Uterus (tissue), 4 donors: ENCODE results near the gene NFKBIZ. TPM values are rescaled to one million over a fixed set of nuclear protein-coding genes. Genes with fewer than 3 reads are reported as not detected.

Experiments
- DNase-seq, 2 donors: peaks; one replicate each; pipeline ENCODE4 v3.0.0-alpha.2; 2019 to 2020
- H3K27ac ChIP-seq, 2 donors: fragments of 200-600 bp; sonication (generic); 1 replicate in 1 of 2; 2 replicates in 1 of 2; pipeline ENCODE4 v1.5.1; 2016 to 2018
- H3K27me3 ChIP-seq, 2 donors: fragments of 200-600 bp; sonication (generic); one replicate each; pipeline ENCODE4 v1.5.1; 2018 to 2019; ENCODE audit warnings: control low read depth in 1 of 2
- H3K36me3 ChIP-seq, 2 donors: fragments of 200-600 bp; sonication (generic); one replicate each; pipeline ENCODE4 v1.5.1; 2019; ENCODE audit warnings: control low read depth in 1 of 2
- H3K4me1 ChIP-seq, 2 donors: fragments of 200-600 bp; sonication (generic); one replicate each; pipeline ENCODE4 v1.5.1; 2018 to 2019; ENCODE audit warnings: control low read depth in 1 of 2
- H3K4me3 ChIP-seq, 2 donors: fragments of 200-600 bp; sonication (generic); 1 replicate in 1 of 2; 2 replicates in 1 of 2; pipeline ENCODE4 v1.5.1; 2018 to 2019; ENCODE audit warnings: mild to moderate bottlenecking in 1 of 2
- H3K9me3 ChIP-seq, 2 donors: fragments of 200-600 bp; sonication (generic); one replicate each; pipeline ENCODE4 v1.5.1; 2019; ENCODE audit warnings: control low read depth in 1 of 2
- POLR2A ChIP-seq, 2 donors: fragments of 450-650 bp; IDR thresholded peaks; one replicate each; pipeline ENCODE4 v1.6.1; 2016; ENCODE audit warnings: antibody characterized with exemption in 2 of 2, mild to moderate bottlenecking in 1 of 2, moderate library complexity in 1 of 2
- intact Hi-C: fragments of 100-400 bp; cut with DNase I; formaldehyde crosslinking; loops from one replicate; pipeline ENCODE4 v1.15.1; 2023; ENCODE audit warnings: low total_unique reads
- total RNA-seq, 4 donors: library from RNA; depleted of rRNA in 3 of 4; stranded (reverse); fragments of >200 nt in 3 of 4; gene quantifications; one replicate each; pipeline versions ENCODE4 v1.1.0 to v1.2.4, GENCODE V29; 2014 to 2023
- TF ChIP-seq, protein P1 (sequence below), 4 experiments: fragments of 200-600 bp in 2 of 4; fragments of 450-650 bp in 2 of 4; sonication (generic) in 2 of 4; IDR thresholded peaks; one replicate each; pipeline ENCODE4 v1.5.1; 2016 to 2019; ENCODE audit warnings: antibody characterized with exemption in 4 of 4, mild to moderate bottlenecking in 2 of 4, moderate library complexity in 1 of 4
- donor health status: DM: yes; HTN: yes; CAD: no.

NFKBIZ gene
- total RNA-seq, 4 donors from 2014 or later, result 10.2 to 119 (median 58.9) TPM

DNA sequence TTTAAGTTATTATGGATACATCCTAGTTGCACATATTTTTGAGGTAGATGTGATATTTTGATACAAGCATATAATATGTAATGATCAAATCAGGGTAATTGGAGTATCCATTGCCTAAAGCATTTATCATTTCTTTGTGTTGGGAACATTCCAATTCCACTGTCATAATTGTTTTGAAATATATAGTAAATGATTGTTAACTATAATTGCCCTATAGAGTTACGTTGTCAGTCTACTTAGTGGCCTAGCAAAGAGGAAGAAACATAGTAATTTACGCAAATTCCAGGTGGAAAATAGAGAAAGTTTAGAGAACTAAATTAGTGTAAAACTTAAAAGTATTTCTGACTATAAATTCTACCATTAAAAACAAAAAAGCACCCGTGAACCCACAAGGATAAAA is 45.4 kb upstream of the NFKBIZ start:
- intact Hi-C loops, result loop anchor here (10.0 kb wide), 1 partner anchor 731 kb away; no protein-coding TSS in a partner anchor
- Histone ChIP-seq H3K36me3 (no peaks in the 10 kb centered on the region), H3K4me1 (no peaks in the 10 kb centered on the region), H3K27me3 (no peaks in the 10 kb centered on the region), H3K4me3 (no peak overlapping the region), H3K27ac (no peak overlapping the region), H3K9me3 (no peaks in the 10 kb centered on the region)
- no peak for TF ChIP-seq POLR2A (IDR thresholded peaks at IDR 0.05)
- TF ChIP-seq, protein P1, sequence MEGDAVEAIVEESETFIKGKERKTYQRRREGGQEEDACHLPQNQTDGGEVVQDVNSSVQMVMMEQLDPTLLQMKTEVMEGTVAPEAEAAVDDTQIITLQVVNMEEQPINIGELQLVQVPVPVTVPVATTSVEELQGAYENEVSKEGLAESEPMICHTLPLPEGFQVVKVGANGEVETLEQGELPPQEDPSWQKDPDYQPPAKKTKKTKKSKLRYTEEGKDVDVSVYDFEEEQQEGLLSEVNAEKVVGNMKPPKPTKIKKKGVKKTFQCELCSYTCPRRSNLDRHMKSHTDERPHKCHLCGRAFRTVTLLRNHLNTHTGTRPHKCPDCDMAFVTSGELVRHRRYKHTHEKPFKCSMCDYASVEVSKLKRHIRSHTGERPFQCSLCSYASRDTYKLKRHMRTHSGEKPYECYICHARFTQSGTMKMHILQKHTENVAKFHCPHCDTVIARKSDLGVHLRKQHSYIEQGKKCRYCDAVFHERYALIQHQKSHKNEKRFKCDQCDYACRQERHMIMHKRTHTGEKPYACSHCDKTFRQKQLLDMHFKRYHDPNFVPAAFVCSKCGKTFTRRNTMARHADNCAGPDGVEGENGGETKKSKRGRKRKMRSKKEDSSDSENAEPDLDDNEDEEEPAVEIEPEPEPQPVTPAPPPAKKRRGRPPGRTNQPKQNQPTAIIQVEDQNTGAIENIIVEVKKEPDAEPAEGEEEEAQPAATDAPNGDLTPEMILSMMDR (IDR thresholded peaks at IDR 0.05), result no peak
- DNase-seq, result no peak

DNA sequence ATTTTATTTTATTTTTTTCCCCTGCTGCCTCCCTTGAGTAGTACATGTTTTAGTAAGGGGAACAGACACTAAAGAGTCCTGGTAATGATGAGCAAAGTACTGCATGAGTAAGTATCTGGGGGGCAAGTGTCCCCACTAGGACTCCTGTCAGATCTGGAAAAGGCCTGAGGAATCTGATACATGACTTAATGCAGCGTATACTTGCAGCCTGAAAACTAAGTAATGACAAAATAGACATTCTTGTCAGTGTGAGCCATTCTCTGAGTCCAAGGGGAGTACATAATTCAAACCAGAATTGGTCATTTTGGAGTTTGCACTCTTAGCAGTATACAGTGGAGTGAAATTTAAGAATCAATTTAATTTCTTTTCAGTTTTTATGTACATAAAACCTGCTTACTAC is 42.8 kb upstream of the NFKBIZ start:
- H3K4me3 ChIP-seq, result no peak overlapping the region
- intact Hi-C loops, result loop anchor here (5.0 to 10.0 kb wide), 2 partner anchors 421 to 728 kb away; no protein-coding TSS in a partner anchor
- TF ChIP-seq POLR2A (IDR thresholded peaks at IDR 0.05), result no peak
- TF ChIP-seq, protein P1 (IDR thresholded peaks at IDR 0.05), result no peak

DNA sequence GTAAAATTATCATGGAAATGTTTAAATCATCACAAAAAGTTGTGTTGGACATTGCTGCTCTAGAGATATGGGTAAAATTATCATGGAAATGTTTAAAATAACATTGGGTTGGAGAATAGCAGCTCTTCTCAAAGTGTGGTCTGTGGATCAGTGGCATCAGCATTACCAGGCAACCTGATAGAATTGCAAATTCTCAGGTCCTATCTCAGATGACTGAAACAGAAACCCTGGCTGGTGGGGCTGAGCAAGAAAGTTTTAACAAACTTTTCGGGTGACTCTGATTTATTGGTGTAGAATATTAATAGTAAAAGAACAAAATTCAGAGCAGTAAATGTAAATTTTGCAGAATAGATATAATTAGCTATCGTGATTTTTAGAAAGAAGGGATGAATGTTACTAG is 41.4 kb upstream of the NFKBIZ start:
- intact Hi-C loops, result loop anchor here (5.0 to 10.0 kb wide), 2 partner anchors 419 to 727 kb away; no protein-coding TSS in a partner anchor
- H3K36me3 ChIP-seq, result no peaks in the 10 kb centered on the region
- H3K4me3 ChIP-seq, result no peak overlapping the region
- no peak for DNase-seq
- no peaks in the 10 kb centered on the region for H3K27me3 ChIP-seq
- TF ChIP-seq POLR2A (IDR thresholded peaks at IDR 0.05), result no peak
- TF ChIP-seq, protein P1 (IDR thresholded peaks at IDR 0.05), result no peak
- no peaks in the 10 kb centered on the region for H3K4me1 ChIP-seq
- H3K27ac ChIP-seq, result no peak overlapping the region
- no peaks in the 10 kb centered on the region for H3K9me3 ChIP-seq

More for the DNA sequence above, 42.8 kb upstream of the NFKBIZ start:
- no peaks in the 10 kb centered on the region for H3K27me3 ChIP-seq
- no peak overlapping the region for H3K27ac ChIP-seq
- DNase-seq, result no peak
- no peaks in the 10 kb centered on the region for H3K4me1 ChIP-seq
- H3K36me3 ChIP-seq, result no peaks in the 10 kb centered on the region
- no peaks in the 10 kb centered on the region for H3K9me3 ChIP-seq

DNA sequence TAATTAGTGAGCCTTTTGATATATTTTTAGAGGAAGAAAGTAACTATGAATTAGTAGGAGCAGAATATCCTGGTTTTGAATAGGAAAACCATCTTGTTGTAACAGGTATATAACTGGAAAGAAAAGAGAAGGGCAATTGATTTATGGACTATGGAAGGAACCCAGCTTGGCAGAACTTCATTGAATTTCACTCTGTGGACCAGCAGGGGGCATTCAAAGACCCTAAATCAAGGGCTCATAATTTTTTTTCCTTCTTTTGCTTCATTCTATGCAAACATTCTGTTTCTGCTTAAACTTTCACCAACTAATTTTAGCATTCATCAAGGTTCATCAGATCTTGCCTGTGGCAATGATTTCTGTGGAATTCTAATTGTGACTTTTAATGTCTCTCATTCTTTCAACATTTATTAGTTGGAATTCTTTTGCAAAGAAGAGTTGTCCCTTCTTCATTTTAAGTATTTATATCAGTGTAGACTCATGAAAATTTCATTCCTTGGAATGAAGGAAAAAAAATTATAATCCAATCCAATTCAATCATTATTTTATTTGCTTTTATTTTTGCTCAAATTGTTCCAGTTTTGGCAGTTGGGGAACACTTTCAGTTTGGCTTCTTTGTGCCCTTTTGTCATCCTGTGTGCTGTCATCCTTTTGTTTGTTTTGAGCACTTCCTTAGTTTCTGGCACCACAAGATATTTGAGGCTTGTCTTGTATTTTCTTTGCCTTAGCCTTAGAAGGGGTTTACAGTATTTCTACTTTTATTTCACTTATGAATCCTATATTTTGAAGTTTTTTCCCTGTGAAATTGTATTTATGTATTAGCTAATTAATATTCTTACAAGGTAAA is 39.9 kb upstream of the NFKBIZ start:
- DNase-seq, result no peak
- Histone ChIP-seq H3K4me1 (peaks cover 0 to 8% of the 10 kb centered on the region in 2 donors), H3K4me3 (no peak overlapping the region), H3K27me3 (no peaks in the 10 kb centered on the region), H3K9me3 (no peaks in the 10 kb centered on the region), H3K27ac (peak overlapping the region; percentile 55 to 59), H3K36me3 (no peaks in the 10 kb centered on the region)
- TF ChIP-seq, protein P1 (IDR thresholded peaks at IDR 0.05), result peak; percentile 53 to 73 (median 69)
- no peak for TF ChIP-seq POLR2A (IDR thresholded peaks at IDR 0.05)
- intact Hi-C loops, result loop anchor here (5.0 to 10.0 kb wide), 2 partner anchors 418 to 725 kb away; no protein-coding TSS in a partner anchor

DNA sequence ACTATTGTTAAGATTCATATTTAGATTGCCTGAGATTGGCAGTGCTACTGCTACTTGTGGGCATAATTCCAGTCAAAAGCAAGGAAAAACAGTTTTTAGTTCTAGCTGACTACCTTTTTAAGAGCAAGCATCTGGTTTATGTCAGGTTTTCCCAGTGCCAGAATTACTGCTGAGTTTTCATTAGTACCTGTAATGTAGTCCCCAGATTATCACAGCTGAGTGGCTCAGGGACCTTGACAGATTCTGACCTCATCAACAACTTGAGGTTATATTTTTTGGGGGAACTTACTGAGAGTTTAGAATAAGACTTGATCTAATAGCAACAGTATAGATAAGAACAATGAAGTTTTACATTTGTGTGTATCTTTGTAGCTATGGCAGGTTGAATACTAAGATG is 39.3 kb upstream of the NFKBIZ start:
- Histone ChIP-seq H3K4me3 (no peak overlapping the region), H3K9me3 (no peaks in the 10 kb centered on the region), H3K36me3 (no peaks in the 10 kb centered on the region), H3K4me1 (peaks cover 0 to 11% of the 10 kb centered on the region in 2 donors), H3K27me3 (no peaks in the 10 kb centered on the region), H3K27ac (peak overlapping the region; percentile 52 to 55)
- intact Hi-C loops, result no loop called here
- TF ChIP-seq POLR2A (IDR thresholded peaks at IDR 0.05), result no peak
- TF ChIP-seq, protein P1 (IDR thresholded peaks at IDR 0.05), result no peak
- no peak for DNase-seq
